Measurements from ENCODE around the gene MYB. TPM values are rescaled to one million over a fixed set of nuclear protein-coding genes. Genes with fewer than 3 reads are reported as not detected.

MYB gene
- total RNA-seq, 1 donor from 2014 or later = 2.9 TPM

GRCh38 chr6:135213616-135214015 lies 32.5 kb downstream of the MYB start:
- DNase-seq (ENCODE audit: low spot score in 2 of 2) = no peak
- FAIRE-seq = no peak

GRCh38 chr6:135215160-135215559 lies 34.1 kb downstream of the MYB start:
- no peak for DNase-seq (ENCODE audit: low spot score in 2 of 2)
- no peak for FAIRE-seq

DNA sequence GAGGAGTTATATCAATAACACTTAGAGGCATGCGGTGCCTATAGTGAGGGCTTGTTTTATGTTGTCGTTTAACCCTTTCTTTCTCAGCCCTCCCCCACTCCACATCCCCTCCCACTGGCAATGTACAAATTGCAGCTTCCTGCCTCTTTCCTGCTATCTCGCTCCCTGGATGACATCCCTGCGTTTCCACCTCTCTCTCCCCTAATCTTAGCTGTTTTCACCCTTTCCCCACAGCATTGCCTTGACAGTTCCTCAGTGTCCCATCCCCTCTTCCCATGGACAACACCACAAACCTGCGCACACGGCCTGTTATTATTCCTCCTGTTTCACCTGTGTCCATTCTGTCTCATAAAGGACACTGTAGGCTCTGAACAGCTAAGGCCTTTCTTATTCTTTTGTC lies 34.5 kb downstream of the MYB start:
- FAIRE-seq (no peak), DNase-seq (ENCODE audit: low spot score in 2 of 2) (no peak)

- DNase-seq (ENCODE audit: low spot score in 2 of 2) (no peak), FAIRE-seq (no peak)
Observed at GRCh38 chr6:135217663-135218062, 36.6 kb downstream of the MYB start.

- FAIRE-seq = no peak
- DNase-seq (ENCODE audit: low spot score in 2 of 2) = no peak
Observed at GRCh38 chr6:135219346-135219745, 38.2 kb downstream of the MYB start.

- FAIRE-seq = no peak
Observed at GRCh38 chr6:135221042-135221441, 39.9 kb downstream of the MYB start.

DNA sequence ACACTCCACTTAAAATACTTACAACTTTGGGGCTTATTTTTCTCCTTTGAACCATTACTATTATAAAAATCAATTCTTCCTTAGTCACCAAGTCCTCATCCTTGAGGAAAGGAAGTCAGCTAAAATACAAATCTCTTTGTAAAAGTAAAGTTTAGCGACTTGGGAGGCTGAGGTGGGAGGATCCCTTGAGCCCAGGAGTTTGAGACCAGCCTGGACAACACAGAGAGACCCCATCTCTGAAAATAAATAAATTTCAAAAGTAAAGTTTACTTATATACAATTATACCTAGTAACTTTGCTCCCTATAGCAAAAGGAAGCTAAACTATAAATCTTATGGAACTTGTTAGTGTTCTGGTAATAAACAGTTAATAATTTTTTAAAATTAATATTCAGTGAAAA lies 40.4 kb downstream of the MYB start:
- no peak for FAIRE-seq
- DNase-seq (ENCODE audit: low spot score in 2 of 2) = no peak

More at GRCh38 chr6:135221042-135221441, 39.9 kb downstream of the MYB start:
- DNase-seq (ENCODE audit: low spot score in 2 of 2) = no peak

DNA sequence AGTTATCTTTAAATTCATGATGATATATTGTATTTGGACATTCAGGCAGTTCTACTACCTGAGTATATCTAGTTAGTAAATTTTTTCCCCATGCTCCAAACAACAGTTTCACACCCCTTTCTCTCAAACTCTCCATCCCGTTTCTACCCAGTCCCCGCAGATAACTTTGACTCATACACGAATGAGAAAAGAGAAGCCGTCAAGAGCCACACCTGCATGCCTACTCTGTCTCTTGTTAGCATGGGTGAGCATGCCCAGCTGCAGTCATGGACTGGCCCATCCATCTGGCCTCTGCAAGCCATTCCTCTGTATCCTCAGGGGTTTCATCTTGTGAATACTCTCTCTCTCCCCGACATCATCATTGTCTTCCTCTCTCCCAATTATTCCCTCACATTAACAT lies 41.5 kb downstream of the MYB start:
- no peak for FAIRE-seq
- DNase-seq (ENCODE audit: low spot score in 2 of 2) = no peak

GRCh38 chr6:135224037-135224647 lies 43.0 kb downstream of the MYB start:
- DNase-seq (ENCODE audit: low spot score in 2 of 2) = no peak
- no peak for FAIRE-seq

GRCh38 chr6:135225911-135226310 lies 44.8 kb downstream of the MYB start:
- no peak for DNase-seq (ENCODE audit: low spot score in 2 of 2)
- no peak for FAIRE-seq

DNA sequence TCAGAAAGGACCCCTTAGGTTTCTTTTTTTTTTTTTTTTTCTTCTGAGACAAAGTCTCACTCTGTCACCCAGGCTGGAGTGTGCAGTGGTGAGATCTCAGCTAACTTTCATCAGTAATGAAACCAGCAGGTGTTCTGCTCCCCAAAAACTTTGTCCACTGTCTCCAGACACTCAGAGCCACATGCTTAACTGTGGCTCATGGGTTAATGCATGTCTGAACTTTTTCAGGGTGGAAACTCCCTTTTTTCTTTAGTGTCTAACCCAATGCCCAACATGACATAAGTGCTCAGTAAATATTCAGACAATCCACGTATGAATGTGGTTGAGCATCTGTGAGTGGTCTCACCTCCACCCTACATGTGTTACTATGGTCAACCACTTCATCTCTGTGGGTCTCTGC lies 45.4 kb downstream of the MYB start:
- DNase-seq (ENCODE audit: low spot score in 2 of 2) (no peak), FAIRE-seq (no peak)

- DNase-seq (ENCODE audit: low spot score in 2 of 2) (no peak), FAIRE-seq (no peak)
Observed at GRCh38 chr6:135227349-135227748, 46.2 kb downstream of the MYB start.

DNA sequence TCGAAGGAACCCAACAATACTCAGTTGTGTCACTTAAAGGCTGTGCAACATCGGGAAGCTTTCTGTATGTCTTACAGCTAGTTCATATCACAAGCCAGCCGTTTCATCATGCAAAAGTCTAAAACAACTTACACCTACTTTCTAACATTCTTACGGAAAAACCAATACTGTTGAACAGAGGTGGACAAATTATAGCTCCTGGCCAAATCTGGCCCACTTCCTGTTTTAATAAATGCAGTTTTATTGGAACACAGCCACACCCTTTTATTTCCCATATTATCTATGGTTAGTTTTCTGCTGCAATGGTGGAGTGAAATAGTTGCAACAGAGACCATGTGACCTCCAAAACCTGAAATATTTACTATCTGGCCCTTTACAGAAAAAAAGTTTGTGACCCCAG lies 46.6 kb downstream of the MYB start:
- FAIRE-seq (no peak), DNase-seq (ENCODE audit: low spot score in 2 of 2) (no peak)

DNA sequence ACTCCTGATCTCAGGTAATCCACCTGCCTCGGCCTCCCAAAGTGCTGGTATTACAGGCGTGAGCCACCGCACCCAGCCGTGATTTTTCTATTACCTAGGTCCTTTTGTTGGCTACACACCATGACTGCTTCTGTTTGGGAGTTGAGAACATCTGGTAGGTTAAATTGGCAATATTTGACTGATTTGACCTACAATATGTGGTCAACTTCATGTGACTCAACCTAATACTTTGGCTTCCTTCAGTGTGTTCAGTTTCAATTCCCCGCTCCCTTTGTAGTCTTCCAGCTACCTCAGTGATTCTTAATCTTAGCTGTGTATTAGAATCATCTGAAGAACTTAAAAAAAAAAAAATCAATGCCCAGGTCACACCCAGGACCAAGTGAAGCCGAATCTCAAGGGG lies 47.4 kb downstream of the MYB start:
- FAIRE-seq (no peak), DNase-seq (ENCODE audit: low spot score in 2 of 2) (no peak)

GRCh38 chr6:135229996-135230395 lies 48.9 kb downstream of the MYB start:
- DNase-seq (ENCODE audit: low spot score in 2 of 2) (no peak), FAIRE-seq (no peak)

DNA sequence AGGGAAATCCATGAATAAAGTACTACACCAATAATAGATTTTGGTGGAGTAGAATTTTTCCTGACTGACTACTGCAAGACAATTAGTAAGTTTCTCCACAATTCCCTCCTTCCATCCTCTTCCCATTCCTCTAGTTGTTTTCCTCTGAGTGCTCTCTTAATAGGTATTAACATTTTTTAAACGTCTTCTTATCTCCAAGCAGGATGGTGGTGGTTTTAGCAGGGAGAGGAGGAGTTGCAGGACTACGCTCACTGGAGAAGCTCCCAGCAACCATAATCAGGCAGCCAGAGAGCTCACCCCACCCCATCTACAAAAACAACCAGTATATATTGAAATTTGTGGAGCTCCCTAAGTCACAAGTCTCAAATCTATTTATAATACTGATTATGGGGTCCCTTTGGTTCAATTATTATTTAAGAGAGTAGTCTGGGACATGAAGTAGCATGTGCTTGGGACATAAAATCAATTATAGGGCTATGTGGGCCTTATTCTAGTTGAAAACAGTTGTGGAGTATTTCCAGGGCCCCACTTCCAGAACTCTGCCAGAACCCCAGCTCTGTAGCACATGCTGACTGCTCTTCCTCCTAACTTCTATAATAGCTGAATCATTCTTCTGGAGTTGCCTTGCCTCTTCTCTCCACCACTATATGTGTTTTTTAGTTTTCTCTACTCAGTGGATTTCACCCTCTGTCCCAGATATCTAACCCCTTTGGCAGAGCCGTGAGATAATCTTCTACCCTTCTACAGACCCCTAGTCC lies 49.8 kb downstream of the MYB start:
- no peak for FAIRE-seq

DNA sequence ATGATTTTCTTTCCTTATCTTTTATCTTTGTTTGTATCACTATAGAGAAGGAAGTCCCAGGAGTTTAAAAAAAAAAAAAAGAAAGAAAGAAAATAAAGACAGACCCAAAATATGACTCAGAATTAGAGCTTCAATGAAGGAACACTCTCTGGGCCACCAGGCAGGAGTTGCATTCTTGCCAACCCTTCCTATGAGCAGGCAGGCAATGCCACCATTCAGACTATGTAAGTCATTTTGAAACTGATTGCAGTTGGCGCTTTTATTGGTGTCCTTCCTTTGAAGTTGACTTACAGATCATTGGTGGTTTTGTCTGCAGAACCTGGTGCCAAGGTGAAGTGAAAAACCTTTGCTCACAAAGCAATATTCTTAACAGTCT lies 50.3 kb downstream of the MYB start:
- FAIRE-seq = no peak
- DNase-seq (ENCODE audit: low spot score in 2 of 2) = no peak

More for the DNA sequence above, 49.8 kb downstream of the MYB start:
- DNase-seq (ENCODE audit: low spot score in 2 of 2) = no peak

DNA sequence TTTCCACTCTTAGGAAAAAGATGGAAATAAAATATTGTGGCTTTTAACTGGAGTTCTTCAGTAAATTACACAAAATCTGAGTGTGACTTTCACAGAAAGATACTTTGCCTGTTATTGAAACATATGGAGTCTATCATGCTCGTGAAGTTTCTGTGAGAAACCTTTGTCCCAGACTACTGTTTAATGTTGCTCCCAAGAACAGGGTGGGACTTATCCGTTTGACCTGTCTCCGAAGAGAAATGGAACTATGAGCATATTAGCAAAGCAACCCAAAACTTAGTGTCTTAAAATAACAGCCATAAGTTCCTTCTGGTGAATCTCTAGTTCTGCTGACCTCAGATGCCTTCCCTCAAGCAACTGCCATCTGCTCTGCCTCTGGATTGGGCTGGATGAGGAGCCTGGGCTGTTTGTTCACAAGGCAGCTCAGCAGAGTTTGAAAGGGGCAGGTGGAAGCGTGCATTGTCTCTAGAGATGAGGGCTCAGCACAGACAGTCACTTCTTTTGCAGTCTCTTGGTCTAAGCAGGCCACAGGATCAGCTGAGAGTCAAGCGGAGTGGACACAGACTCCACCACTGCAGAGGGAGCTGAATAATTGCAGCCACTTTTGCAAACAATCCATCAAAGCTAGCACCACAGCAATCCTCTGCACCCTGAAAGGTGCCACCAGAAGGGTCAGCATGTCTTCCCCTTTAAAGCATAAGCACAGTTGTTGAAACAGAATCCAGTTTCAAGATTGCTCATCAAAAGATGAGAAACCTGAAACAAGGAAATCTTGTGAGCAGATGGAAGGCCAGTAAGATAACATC lies 52.8 kb downstream of the MYB start:
- no peak for DNase-seq (ENCODE audit: low spot score in 2 of 2)
- no peak for FAIRE-seq

DNA sequence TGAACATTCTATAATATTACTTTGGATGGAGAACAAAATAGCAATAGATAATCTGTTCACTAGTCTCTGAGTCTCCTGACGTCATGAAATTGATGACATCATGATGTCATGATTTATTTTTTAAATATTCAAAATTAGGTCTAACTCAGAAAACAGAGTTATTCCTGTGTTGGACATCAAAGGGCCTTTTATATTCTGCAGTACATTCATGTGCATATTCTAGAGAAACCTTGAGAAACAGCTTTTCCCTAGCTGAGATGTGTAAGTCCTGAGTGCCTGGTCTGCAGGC lies 53.3 kb downstream of the MYB start:
- FAIRE-seq = no peak
- no peak for DNase-seq (ENCODE audit: low spot score in 2 of 2)

DNA sequence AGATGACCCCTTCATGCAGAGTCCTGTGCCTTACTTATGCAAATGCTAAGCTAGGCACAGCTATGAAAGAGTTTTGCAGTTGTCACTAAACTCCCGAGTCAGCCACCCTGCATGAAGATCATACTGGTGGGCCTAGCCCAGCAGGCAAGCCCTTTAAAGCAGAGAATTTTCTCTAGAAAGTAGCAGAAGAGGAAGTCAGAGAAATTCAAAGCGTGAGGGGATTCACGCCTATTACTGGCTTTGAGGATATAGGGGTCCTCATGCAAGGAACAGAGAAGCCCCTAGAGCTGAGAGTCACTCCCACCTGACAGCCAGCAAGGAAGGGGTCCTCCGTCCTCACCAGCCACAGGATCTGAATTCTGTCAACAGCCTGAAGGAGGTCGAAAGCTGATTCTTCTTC lies 54.6 kb downstream of the MYB start:
- no peak for FAIRE-seq

DNA sequence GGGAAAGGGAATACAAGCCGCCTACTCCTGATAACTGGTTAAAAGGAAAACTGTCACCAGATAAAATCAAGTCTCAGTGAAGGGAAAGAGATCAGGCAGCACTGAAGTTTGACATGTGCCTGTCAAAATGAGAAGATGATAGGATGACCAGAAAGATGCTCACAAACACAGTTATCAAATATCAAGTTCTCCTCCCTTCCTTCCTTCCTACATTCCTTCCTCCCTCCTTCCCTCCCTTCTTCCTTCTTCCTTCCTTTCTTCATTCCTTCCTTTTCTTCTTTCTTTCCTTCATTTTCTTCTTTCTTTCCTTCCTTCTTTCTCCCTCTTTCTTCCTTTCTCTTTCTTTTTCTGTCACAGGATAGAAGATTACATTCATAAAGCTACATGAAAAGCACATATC lies 55.2 kb downstream of the MYB start:
- no peak for DNase-seq (ENCODE audit: low spot score in 2 of 2)
- FAIRE-seq = no peak

More for the DNA sequence above, 54.6 kb downstream of the MYB start:
- no peak for DNase-seq (ENCODE audit: low spot score in 2 of 2)

- FAIRE-seq = no peak
- no peak for DNase-seq (ENCODE audit: low spot score in 2 of 2)
Observed at GRCh38 chr6:135236732-135237131, 55.6 kb downstream of the MYB start.
